Caco-2 (cell line): ENCODE results near the gene CFAP52. TPM values are rescaled to one million over a fixed set of nuclear protein-coding genes. Genes with fewer than 3 reads are reported as not detected.

Experiments used
- BruUV-seq: library from RNA; stranded (reverse); fragments of 400-500 nt; replicated peaks from 2 replicates; lab custom pipeline; 2021; lab: Mats Ljungman, UMichigan
- CTCF ChIA-PET: fragments of 300-600 bp; sonication (Branson Sonifier 250); formaldehyde crosslinking; loops from one replicate; lab custom pipeline; 2022; ENCODE audit warnings: antibody characterized with exemption; lab: Charles Lee
- POLR2A ChIA-PET: fragments of 300-600 bp; sonication (Branson Sonifier 250); formaldehyde crosslinking; loops from one replicate; lab custom pipeline; 2022; ENCODE audit warnings: antibody characterized with exemption; lab: Charles Lee
- DNase-seq, 2 experiments: peaks; one replicate each; pipeline versions ENCODE4 v3.0.0 to v3.0.0-alpha.2; 2020 to 2022
- H3K27me3 ChIP-seq: replicated peaks from 2 replicates; pipeline ENCODE4 v1.6.0; 2011; ENCODE audit warnings: low read length; ENCODE audit not compliant: control insufficient read depth, insufficient read depth
- H3K36me3 ChIP-seq: 2 replicates; pipeline ENCODE4 v1.5.1; 2011; ENCODE audit warnings: low read length; ENCODE audit not compliant: control insufficient read depth, insufficient read depth
- H3K4me1 ChIP-seq: fragments of 250-450 bp; sonication (Bioruptor Pico); 2 replicates; pipeline ENCODE4 v1.5.1; 2020; ENCODE audit warnings: mild to moderate bottlenecking
- H3K4me3 ChIP-seq: 2 replicates; pipeline ENCODE4 v1.5.1; 2011; ENCODE audit warnings: low read depth, mild to moderate bottlenecking, control low read depth, low read length
- H3K9me3 ChIP-seq: fragments of 250-450 bp; sonication (Bioruptor Pico); 2 replicates; pipeline ENCODE4 v1.5.1; 2020; ENCODE audit warnings: mild to moderate bottlenecking, moderate library complexity
- H3K27ac Mint-ChIP-seq: one replicate; pipeline ENCODE4 v1.8.0; 2022; ENCODE audit warnings: mixed read lengths; ENCODE audit not compliant: unreplicated experiment
- H3K27me3 Mint-ChIP-seq: one replicate; pipeline ENCODE4 v1.8.0; 2022; ENCODE audit warnings: mixed read lengths; ENCODE audit not compliant: insufficient read depth, unreplicated experiment
- H3K36me3 Mint-ChIP-seq: one replicate; pipeline ENCODE4 v1.8.0; 2022; ENCODE audit warnings: mild to moderate bottlenecking, mixed read lengths; ENCODE audit not compliant: insufficient read depth, unreplicated experiment
- H3K4me1 Mint-ChIP-seq: one replicate; pipeline ENCODE4 v1.8.0; 2022; ENCODE audit warnings: low read depth, mixed read lengths; ENCODE audit not compliant: unreplicated experiment
- H3K4me3 Mint-ChIP-seq: one replicate; pipeline ENCODE4 v1.8.0; 2022; ENCODE audit warnings: mild to moderate bottlenecking, moderate library complexity, mixed read lengths; ENCODE audit not compliant: unreplicated experiment
- H3K9me3 Mint-ChIP-seq: one replicate; pipeline ENCODE4 v1.8.0; 2022; ENCODE audit warnings: mixed read lengths; ENCODE audit not compliant: unreplicated experiment
- intact Hi-C: fragments of 100-400 bp; cut with micrococcal nuclease; formaldehyde crosslinking; loops from one replicate; pipeline ENCODE4 v1.10.0; 2022; ENCODE audit not compliant: unreplicated experiment
- total RNA-seq: library from RNA; stranded (reverse); gene quantifications from 2 replicates; pipeline ENCODE4 v1.2.3, GENCODE V29; 2022
- TF ChIP-seq, protein P1 (sequence below), 2 experiments: fragments of 200-600 bp in 1 of 2; IDR thresholded peaks; 1 replicate in 1 of 2; 2 replicates in 1 of 2; pipeline versions ENCODE4 v1.5.1 to v1.8.0; 2011 to 2022; ENCODE audit warnings: antibody characterized with exemption in 1 of 2, control low read depth in 1 of 2, inconsistent platforms in 1 of 2, low read depth in 1 of 2, low read length in 1 of 2, mild to moderate bottlenecking in 1 of 2, moderate library complexity in 1 of 2; ENCODE audit not compliant: insufficient read depth in 1 of 2, severe bottlenecking in 1 of 2, unreplicated experiment in 1 of 2

Gene CFAP52
- total RNA-seq, 1 experiment from 2014 or later: not detected

DNA sequence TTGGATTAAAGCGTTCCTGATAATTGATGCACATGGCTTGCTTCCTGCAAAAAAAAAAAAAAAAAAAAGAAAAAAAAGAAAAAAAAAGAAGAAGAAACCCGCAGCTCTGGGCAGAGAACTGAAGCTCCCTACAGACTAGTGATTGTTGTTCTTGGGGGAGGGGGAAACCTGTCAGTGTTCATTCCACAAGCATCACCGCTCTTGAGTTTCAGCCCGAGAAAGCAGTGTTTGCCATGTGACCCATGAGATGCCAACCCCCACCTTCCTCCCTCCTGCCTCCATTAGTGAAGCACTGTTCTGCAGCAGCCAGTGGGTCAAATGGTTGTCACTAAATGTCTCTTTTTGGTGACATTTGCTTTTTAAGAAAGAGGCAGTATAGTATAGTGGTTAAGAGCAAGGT, 70.6 kb downstream of the CFAP52 start:
- no TSS peak for BruUV-seq
- CTCF ChIA-PET: no interaction called here
- H3K9me3 Mint-ChIP-seq: no peaks in the 10 kb centered on the region
- TF ChIP-seq, protein P1, sequence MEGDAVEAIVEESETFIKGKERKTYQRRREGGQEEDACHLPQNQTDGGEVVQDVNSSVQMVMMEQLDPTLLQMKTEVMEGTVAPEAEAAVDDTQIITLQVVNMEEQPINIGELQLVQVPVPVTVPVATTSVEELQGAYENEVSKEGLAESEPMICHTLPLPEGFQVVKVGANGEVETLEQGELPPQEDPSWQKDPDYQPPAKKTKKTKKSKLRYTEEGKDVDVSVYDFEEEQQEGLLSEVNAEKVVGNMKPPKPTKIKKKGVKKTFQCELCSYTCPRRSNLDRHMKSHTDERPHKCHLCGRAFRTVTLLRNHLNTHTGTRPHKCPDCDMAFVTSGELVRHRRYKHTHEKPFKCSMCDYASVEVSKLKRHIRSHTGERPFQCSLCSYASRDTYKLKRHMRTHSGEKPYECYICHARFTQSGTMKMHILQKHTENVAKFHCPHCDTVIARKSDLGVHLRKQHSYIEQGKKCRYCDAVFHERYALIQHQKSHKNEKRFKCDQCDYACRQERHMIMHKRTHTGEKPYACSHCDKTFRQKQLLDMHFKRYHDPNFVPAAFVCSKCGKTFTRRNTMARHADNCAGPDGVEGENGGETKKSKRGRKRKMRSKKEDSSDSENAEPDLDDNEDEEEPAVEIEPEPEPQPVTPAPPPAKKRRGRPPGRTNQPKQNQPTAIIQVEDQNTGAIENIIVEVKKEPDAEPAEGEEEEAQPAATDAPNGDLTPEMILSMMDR (IDR thresholded peaks at IDR 0.05; ENCODE audit: insufficient read depth in 1 of 2, low read depth in 1 of 2, low read length in 1 of 2, severe bottlenecking in 1 of 2, unreplicated experiment in 1 of 2): no peak
- peak overlapping the region; percentile 90 for H3K4me3 Mint-ChIP-seq
- no peaks in the 10 kb centered on the region for H3K27me3 ChIP-seq
- no peaks in the 10 kb centered on the region for H3K27me3 Mint-ChIP-seq
- POLR2A ChIA-PET: no interaction called here
- H3K4me1 ChIP-seq: peaks cover 20% of the 10 kb centered on the region
- H3K4me1 Mint-ChIP-seq: peaks cover 12% of the 10 kb centered on the region
- H3K36me3 ChIP-seq: no peaks in the 10 kb centered on the region
- intact Hi-C loops: loop anchor here (2.0 kb wide), 1 partner anchor 30 kb away; no protein-coding TSS in a partner anchor
- H3K27ac Mint-ChIP-seq: no peak overlapping the region
- no peaks in the 10 kb centered on the region for H3K36me3 Mint-ChIP-seq
- H3K9me3 ChIP-seq: no peaks in the 10 kb centered on the region
- DNase-seq: peak; percentile 61 to 63
- H3K4me3 ChIP-seq: peak overlapping the region; percentile 58

DNA sequence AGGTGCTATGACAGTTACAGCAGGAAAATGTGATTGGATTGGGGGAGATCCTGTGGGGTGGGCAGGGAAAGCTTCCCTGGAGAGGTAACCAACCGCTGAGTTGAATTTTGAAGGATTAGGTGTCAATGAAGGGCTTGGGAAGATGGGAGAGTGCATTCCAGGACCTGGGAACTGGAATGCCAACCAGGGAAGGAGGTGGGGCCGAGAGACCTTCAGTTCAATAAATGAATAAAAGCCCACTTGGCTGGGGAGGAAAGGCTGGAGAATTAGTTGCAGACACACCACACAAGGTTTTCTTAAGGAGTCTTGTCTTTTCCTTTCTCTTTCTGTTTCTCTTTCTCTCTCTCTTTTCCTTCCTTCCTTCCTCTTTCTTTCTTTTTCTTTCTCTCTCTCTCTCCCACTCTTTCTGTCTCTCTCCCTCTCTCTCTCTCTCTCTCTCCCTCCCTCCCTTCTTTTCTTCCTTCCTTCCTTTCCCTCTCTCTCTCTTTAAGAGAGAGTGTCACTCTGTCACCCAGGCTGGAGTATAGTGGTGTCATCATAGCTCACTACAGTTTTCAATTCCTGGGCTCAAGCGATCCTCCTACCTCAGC, 72.2 kb downstream of the CFAP52 start:
- peak overlapping the region; percentile 64 for H3K4me3 Mint-ChIP-seq

DNA sequence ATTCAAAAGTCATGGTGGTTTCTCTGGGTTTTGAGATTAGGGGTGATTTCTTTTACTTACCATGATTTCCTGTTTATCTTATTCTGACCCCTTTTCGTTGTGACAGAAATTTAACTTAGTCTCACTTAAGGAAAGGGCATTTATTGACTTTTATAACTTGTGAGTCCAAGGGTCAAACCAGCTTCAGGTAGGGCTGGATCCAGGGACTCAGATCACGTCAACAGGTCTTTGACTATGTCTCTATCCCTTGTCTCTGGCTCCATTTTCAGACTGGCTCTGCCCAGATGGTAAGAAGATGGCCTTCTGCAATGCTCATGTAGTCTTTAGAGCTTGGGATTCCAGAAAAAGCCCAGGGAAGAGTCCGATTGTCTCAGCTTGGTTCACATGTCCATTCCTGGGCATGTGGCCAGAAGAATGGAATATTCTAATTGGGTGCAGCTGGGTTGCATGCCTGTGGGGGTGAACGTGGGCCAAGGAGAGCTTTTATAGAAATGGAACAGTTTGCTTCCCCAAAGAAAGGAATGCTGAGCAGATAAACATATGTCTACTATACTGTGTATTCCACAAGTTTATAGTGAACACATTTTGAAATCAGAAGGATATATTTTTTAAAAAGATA, 82.3 kb downstream of the CFAP52 start:
- BruUV-seq: no TSS peak
- Mint-ChIP-seq H3K27ac (no peak overlapping the region), H3K27me3 (no peaks in the 10 kb centered on the region), H3K36me3 (peaks cover 21% of the 10 kb centered on the region), H3K4me1 (no peaks in the 10 kb centered on the region), H3K4me3 (no peak overlapping the region), H3K9me3 (peaks cover under 1% of the 10 kb centered on the region)
- Histone ChIP-seq H3K27me3 (no peaks in the 10 kb centered on the region), H3K9me3 (no peaks in the 10 kb centered on the region), H3K4me3 (no peak overlapping the region), H3K4me1 (no peaks in the 10 kb centered on the region), H3K36me3 (no peaks in the 10 kb centered on the region)
- intact Hi-C loops: no loop called here
- DNase-seq: no peak
- TF ChIP-seq, protein P1 (IDR thresholded peaks at IDR 0.05; ENCODE audit: insufficient read depth in 1 of 2, low read depth in 1 of 2, low read length in 1 of 2, severe bottlenecking in 1 of 2, unreplicated experiment in 1 of 2): no peak
- ChIA-PET CTCF (no interaction called here), POLR2A (no interaction called here)

More for the DNA sequence above, 72.2 kb downstream of the CFAP52 start:
- Histone ChIP-seq H3K36me3 (no peaks in the 10 kb centered on the region), H3K4me1 (peaks cover 20% of the 10 kb centered on the region), H3K9me3 (no peaks in the 10 kb centered on the region), H3K4me3 (no peak overlapping the region), H3K27me3 (no peaks in the 10 kb centered on the region)
- Mint-ChIP-seq H3K36me3 (no peaks in the 10 kb centered on the region), H3K4me1 (peaks cover 12% of the 10 kb centered on the region), H3K27ac (peak overlapping the region; percentile 87), H3K9me3 (no peaks in the 10 kb centered on the region), H3K27me3 (no peaks in the 10 kb centered on the region)
- BruUV-seq: no TSS peak
- intact Hi-C loops: no loop called here
- DNase-seq: no peak
- CTCF ChIA-PET: interaction anchor here (0.6 to 0.7 kb wide), 2 partner anchors 71 to 277 kb away, joined by 4 to 5 read pairs; no protein-coding TSS in a partner anchor
- TF ChIP-seq, protein P1 (IDR thresholded peaks at IDR 0.05; ENCODE audit: insufficient read depth in 1 of 2, low read depth in 1 of 2, low read length in 1 of 2, severe bottlenecking in 1 of 2, unreplicated experiment in 1 of 2): no peak
- POLR2A ChIA-PET: interaction anchor here (0.6 to 0.7 kb wide), 2 partner anchors 21 to 1677 kb away, joined by 3 to 5 read pairs; no protein-coding TSS in a partner anchor
